Stimulated activated CD8-positive, alpha-beta memory T cell treated with anti-CD3 and anti-CD28 coated beads, Interleukin-15, amount 100 ng/mL, for 24 hours (primary cell): ENCODE measurements around the gene ELL3.
"Not testable (repeated sequence)": the region's sequence is repeated elsewhere in the genome, so short reads cannot be mapped to it uniquely, and the experiment has no call there.

Source experiments
- DNase-seq: peaks from one replicate; pipeline ENCODE4 v3.0.0-alpha.2; 2020; ENCODE audit warnings: low read depth

ELL3 gene, protein sequence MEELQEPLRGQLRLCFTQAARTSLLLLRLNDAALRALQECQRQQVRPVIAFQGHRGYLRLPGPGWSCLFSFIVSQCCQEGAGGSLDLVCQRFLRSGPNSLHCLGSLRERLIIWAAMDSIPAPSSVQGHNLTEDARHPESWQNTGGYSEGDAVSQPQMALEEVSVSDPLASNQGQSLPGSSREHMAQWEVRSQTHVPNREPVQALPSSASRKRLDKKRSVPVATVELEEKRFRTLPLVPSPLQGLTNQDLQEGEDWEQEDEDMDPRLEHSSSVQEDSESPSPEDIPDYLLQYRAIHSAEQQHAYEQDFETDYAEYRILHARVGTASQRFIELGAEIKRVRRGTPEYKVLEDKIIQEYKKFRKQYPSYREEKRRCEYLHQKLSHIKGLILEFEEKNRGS

GRCh38 chr15:43776718-43777266 lies at the start of gene ELL3:
Gene ELL3 (minus strand): TSS chr15:43776966. CDS start chr15:43776901, 65 bp downstream.
- peak; percentile 48 for DNase-seq

- DNase-seq, result no peak
Observed at GRCh38 chr15:43826029-43826507, 49.3 kb upstream of the ELL3 start.

DNA sequence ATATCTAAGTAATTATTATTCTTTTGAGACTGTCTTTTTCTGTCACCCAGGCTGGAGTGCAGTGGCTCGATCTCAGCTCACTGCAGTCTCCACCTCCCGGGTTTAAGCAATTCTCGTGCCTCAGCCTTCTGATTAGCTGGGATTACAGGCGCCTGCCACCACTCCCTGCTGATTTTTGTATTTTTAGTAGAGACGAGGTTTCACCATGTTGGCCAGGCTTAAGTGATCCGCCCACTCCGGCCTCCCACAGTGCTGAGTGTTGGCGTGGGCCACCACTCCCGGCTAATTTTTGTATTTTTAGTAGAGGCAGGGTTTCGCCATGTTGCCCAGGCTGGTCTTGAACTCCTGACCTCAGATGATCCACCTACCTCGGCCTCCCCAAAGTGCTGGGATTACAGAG lies 48.5 kb upstream of the ELL3 start:
- DNase-seq, result not testable (repeated sequence)

DNA sequence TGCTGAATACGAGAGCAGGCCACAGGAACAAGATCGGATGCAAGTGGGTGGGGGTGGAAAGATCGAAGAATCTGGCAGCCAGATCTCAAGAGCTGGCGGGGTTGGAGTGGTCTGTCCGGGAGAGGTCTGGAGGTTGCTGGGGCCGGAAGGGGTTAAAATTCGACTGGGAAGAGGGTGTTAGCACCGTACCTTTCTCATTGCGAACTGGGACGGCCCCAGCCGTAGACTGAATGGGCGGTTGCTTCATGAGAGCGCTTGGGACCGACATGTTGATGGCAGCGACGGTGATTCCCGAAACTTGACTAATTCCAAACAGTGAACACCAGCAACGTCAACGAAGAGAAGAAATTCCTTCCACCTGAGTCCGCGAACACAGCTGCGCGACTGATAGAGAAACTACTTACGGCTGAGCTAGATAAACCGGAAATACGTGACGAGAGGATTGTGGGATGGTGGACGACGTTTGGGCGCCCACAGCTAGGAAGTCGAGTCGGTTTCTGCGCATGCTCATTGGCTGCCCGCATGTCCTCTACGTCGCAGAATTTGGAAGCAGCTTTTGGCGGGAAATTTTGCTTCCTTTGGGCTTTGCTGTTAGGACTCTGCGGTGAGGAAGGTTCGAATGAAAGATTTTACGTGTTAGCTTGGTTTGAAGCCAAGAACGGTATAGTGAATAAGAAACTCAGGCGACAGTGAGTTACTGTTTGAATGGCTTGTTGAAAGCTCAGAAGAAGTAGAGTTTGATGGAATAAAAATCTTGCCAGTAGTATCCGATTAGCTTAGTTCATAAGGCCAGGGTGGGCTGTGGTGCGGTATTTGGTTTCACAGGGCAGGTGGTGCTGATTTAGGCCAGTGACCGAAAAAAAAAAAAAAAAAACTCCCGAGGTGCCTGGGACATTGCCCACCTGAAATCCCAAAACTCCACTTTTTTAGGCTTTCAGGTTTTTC lies 47.8 kb upstream of the ELL3 start, which contains the start of gene MFAP1:
Gene MFAP1, minus strand, starts transcription at position 389 of the 945 bp plus-strand sequence. Its CDS starts 121 bp downstream, at position 268.
- DNase-seq, result peak; percentile 69

DNA sequence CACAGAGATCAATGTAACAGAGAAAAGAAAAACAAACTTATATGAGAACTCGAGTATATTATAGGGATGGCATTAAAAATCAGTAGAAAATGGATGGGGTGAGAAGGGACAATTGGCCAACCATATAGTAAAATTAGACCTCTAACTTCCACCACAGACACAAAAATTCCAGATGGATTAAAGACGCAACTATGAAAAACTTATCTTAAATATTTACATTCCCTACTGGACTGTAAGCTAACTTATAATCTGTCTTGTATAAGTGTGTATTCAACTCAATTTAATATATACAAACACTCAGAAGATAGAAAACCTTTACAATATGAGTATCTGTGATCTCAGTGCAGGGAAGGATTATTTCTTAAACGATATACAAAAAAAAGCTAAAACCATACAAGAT lies 44.7 kb upstream of the ELL3 start:
- DNase-seq, result no peak

DNA sequence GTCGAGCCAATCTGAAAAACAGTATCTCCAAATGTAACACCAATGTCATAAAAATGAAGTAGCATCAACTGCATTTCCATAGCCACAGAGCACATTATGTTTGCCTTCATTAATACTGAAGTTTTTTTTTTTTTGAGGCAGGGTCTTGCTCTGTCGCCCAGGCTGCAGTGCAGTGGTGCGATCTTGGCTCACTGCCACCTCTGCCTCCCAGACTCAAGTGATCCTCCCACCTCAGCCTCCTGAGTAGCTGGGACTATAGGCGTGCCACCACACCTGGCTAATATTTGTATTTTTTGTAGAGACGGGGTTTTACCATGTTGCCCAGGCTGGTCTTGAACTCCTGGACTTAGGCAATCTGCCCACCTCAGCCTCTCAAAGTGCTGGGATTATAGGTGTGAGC lies 38.3 kb upstream of the ELL3 start:
- not testable (repeated sequence) for DNase-seq

DNA sequence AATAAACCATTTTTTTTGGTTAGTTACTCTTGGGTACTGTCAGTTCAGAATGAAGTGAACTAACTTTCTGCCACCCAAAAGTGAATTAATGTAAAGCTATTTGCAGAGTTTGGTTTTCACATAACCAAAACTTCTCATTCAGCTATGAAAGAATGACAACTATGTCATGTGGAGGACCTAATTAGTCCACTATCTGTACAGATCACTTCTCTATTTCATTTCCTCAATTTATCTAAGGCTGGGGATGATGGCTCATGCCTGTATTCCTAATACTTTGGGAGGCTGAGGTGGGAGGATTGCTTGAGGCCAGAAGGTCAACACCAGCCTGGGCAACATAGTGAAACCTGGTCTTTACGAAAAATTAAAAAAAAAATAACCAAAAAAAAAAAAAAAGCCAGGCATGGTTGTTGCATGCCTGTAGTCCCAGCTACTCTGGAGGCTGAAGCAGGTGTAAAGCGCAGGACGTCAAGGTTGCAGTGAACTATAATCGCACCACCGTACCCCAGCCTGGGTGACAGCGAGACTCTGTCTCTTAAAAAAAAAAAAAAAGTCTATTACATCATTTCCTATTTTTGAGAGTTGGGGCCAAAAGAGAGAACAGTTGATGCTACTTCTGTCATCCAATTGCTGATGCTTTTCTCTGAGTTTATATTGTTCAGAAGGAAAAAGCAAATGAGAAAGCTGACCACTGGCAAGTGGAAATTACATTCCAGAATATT lies 32.4 kb upstream of the ELL3 start:
- DNase-seq, result no peak

- no peak for DNase-seq
Observed at GRCh38 chr15:43808435-43808950, 31.7 kb upstream of the ELL3 start.

DNA sequence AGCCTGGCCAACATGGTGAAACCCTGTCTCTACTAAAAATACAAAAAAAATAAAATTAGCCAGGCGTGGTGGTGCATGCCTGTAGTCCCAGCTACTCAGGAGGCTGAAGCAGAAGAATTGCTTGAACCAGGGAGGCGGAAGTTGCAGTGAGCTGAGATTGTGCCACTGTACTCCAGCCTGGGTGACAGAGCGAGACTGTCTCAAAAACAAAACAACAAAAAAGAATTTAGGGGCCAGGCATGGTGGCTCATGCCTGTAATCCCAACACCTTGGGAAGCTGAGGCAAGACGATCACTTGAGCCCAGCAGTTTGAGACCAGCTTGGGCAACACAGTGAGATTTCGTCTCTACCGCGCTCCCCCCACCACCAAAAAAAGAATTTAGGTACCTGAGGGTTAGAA lies 25.9 kb upstream of the ELL3 start:
- DNase-seq, result not testable (repeated sequence)

DNA sequence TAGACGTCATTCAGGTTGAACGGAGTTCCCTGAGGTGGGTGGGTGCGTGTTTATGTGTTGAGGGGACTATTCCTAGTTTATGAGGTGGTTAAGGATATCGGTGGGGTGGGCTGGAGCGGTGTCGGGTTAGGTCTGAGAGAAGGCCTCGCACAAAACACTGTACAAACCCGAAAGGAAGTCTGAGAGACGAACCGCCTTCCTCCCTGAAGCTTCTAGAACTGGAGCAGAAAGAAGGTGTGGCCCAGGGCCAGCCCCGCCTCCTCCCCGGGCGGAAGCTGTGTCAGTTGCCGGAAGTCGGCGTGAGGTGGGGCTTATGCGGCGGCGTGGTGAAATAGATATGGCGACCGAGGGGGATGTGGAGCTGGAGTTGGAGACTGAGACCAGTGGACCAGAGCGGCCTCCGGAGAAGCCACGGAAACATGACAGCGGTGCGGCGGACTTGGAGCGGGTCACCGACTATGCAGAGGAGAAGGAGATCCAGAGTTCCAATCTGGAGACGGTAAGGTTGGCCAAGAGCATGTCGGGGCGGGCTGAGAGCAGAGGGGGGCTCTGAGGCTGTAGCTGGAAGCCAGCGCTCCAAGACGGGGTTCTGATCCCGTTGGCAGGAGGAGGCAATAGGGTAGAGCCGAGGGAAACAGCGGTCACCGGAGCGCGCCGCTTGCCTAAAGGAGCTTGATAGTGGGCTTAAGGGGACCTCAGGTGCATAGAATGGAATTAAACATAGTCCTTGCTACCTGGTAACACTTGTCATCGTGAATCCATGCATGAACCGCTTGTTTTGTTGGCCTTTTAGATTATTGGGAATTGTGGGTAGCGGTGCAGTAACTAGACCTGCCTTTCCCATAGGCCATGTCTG lies 23.7 kb upstream of the ELL3 start, which contains the start of gene HYPK:
Gene HYPK, plus strand, starts transcription at position 314 of the 856 bp plus-strand sequence. Its CDS starts 24 bp downstream, at position 338.
- DNase-seq, result peak; percentile 66

- DNase-seq, result no peak
Observed at GRCh38 chr15:43799945-43800285, 23.1 kb upstream of the ELL3 start, which contains the start of gene SERINC4. Gene SERINC4 (minus strand): TSS chr15:43800220. CDS start chr15:43799986, 234 bp downstream.

GRCh38 chr15:43799209-43799944 lies 22.6 kb upstream of the ELL3 start:
- no peak for DNase-seq

DNA sequence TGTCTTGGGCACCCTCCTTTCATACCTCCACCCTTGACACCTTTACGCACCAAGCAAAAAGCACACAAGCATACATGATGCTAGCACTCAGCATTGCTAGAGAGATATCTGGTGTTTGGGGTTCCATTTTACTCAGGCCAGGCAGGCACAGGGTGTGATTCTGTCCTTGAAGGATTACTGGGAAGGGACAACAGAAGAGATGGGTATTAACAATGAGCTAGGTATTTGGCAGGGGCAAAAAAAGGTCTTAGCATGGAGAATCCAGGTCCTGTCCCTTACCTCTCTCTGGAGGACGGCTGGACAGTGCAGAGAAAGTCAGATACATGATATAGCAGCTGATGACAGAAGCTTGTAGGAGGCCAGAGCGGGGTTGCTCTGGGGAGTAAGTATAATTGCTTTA lies 19.8 kb upstream of the ELL3 start:
- DNase-seq, result no peak

DNA sequence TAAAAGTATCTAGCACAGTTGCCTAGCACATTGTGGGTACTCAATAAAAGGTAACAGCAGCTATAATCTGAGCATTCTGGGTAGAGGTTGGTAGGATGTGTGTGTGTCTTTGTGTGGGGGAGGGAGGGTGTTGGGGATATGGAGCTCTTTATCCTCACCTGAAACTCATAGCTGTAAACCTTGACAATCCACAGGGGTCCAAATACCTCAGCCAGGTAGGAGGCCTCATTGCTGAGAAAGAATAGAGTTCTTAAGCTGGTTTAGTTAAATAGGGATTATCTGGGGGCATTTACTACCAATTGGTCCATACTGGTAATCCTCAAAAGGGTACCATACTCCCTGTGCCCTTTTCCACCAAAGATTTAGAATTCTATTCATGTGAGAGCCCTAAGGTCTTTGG lies 19.2 kb upstream of the ELL3 start:
- no peak for DNase-seq

- DNase-seq, result no peak
Observed at GRCh38 chr15:43795197-43795596, 18.4 kb upstream of the ELL3 start.

GRCh38 chr15:43794269-43795037 lies 17.7 kb upstream of the ELL3 start:
- no peak for DNase-seq

DNA sequence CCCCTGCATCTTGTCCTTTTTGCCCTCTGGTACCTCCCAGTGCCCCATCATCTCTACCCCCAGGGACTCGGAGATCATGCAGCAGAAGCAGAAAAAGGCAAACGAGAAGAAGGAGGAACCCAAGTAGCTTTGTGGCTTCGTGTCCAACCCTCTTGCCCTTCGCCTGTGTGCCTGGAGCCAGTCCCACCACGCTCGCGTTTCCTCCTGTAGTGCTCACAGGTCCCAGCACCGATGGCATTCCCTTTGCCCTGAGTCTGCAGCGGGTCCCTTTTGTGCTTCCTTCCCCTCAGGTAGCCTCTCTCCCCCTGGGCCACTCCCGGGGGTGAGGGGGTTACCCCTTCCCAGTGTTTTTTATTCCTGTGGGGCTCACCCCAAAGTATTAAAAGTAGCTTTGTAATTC lies 16.9 kb upstream of the ELL3 start:
- DNase-seq, result no peak

DNA sequence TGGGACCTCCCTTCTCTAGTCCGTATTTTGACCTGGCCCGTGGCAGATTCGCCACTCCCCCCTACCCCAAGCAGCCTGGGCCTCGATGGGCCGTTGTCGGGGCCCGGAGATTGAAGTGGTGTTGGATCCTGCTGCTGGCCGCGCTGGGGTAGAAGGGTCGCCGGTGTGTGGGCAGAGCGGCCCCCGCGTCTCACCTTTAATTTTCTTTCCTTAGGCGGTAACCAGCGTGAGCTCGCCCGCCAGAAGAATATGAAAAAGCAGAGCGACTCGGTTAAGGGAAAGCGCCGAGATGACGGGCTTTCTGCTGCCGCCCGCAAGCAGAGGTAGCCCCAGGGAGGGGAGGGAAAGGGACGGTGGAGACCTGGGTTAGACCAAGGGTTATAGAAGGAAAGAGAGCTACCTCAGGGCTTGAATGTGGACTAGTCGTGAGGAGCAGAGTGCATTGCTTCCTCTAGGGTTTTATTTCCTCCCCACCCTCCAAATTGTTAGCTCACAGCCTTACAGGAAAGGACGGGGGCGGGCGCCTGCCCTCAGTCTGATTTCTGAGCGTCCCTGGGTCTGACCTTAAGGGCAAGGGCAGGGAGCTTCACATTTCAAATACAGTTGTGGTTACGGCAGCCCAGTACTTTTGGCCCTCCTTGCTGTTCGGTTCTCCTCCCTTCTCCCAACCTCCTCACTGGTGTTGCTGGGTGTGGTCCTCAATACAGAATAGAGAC lies 16.2 kb upstream of the ELL3 start:
- DNase-seq, result no peak
